Inflammatory macrophage (primary cell): ENCODE results near the gene GPR78.

Experiments
- DNase-seq, 2 donors: peaks; one replicate each; pipeline ENCODE4 v3.0.0-alpha.2; 2020 to 2022
- total RNA-seq, 18 experiments: gene quantifications; one replicate each; lab custom pipeline; 2026; ENCODE audit warnings: mixed read lengths in 6 of 18, inconsistent platforms in 2 of 18; lab: John Stamatoyannopoulos, UW

The GPR78 gene
- total RNA-seq: 0 to 0.16 (median 0) reads per million in 18 experiments

GRCh38 chr4:8580321-8581093 lies at the start of gene GPR78:
Gene GPR78, plus strand, starts transcription at chr4:8580392. Its CDS starts 591 bp downstream, at chr4:8580983.
- peak in 1 of 2 donors; percentile 29 for DNase-seq

- no peak for DNase-seq
Observed at GRCh38 chr4:8532245-8532781, 47.9 kb upstream of the GPR78 start.

- no peak for DNase-seq
Observed at GRCh38 chr4:8533274-8533865, 46.8 kb upstream of the GPR78 start.

- DNase-seq: no peak
Observed at GRCh38 chr4:8534129-8534528, 46.1 kb upstream of the GPR78 start.

GRCh38 chr4:8534611-8535010 lies 45.6 kb upstream of the GPR78 start:
- DNase-seq: no peak

GRCh38 chr4:8536467-8536866 lies 43.7 kb upstream of the GPR78 start:
- DNase-seq: no peak

GRCh38 chr4:8537041-8537461 lies 43.1 kb upstream of the GPR78 start:
- no peak for DNase-seq

- no peak for DNase-seq
Observed at GRCh38 chr4:8538076-8538702, 42.0 kb upstream of the GPR78 start.

GRCh38 chr4:8538703-8539567 lies 41.3 kb upstream of the GPR78 start:
- no peak for DNase-seq

GRCh38 chr4:8539661-8540060 lies 40.5 kb upstream of the GPR78 start:
- DNase-seq: no peak

GRCh38 chr4:8540072-8540471 lies 40.1 kb upstream of the GPR78 start:
- DNase-seq: peak in 1 of 2 donors; percentile 48

GRCh38 chr4:8540586-8540985 lies 39.6 kb upstream of the GPR78 start:
- DNase-seq: no peak

- DNase-seq: no peak
Observed at GRCh38 chr4:8540991-8541390, 39.2 kb upstream of the GPR78 start.

- no peak for DNase-seq
Observed at GRCh38 chr4:8541981-8542715, 38.0 kb upstream of the GPR78 start.

GRCh38 chr4:8542776-8543525 lies 37.2 kb upstream of the GPR78 start:
- no peak for DNase-seq

GRCh38 chr4:8543623-8544022 lies 36.6 kb upstream of the GPR78 start:
- no peak for DNase-seq

- no peak for DNase-seq
Observed at GRCh38 chr4:8544282-8544681, 35.9 kb upstream of the GPR78 start.

- DNase-seq: no peak
Observed at GRCh38 chr4:8544741-8545438, 35.3 kb upstream of the GPR78 start.

- no peak for DNase-seq
Observed at GRCh38 chr4:8545439-8545765, 34.8 kb upstream of the GPR78 start.

GRCh38 chr4:8546766-8547107 lies 33.5 kb upstream of the GPR78 start:
- DNase-seq: no peak
